Natural killer cell (primary cell): Measurements from ENCODE around the gene CLEC18A. TPM values are rescaled to one million over a fixed set of nuclear protein-coding genes. Genes with fewer than 3 reads are reported as not detected.

Experiments used
- ATAC-seq, 3 donors: fragments of 150-1000 bp in 2 of 3; fragments of 200-7000 bp in 1 of 3; cut with Tn5 transposase; 1 replicate in 1 of 3; 2 replicates in 2 of 3; pipeline ENCODE4 v1.10.0; 2021; ENCODE audit warnings: mild to moderate bottlenecking in 2 of 3, moderate library complexity in 2 of 3
- DNase-seq, 2 donors: peaks; one replicate each; pipeline versions ENCODE4 v3.0.0 to v3.0.0-alpha.2; 2013 to 2021; ENCODE audit warnings: mixed read lengths in 1 of 2
- H3K27ac ChIP-seq: one replicate; pipeline ENCODE4 v1.5.1; 2013; ENCODE audit warnings: mild to moderate bottlenecking, low read length
- H3K27me3 ChIP-seq: one replicate; pipeline ENCODE4 v1.6.1; 2013; ENCODE audit warnings: low read length; ENCODE audit not compliant: control insufficient read depth, insufficient read depth
- H3K36me3 ChIP-seq: one replicate; pipeline ENCODE4 v1.6.1; 2013; ENCODE audit warnings: low read length; ENCODE audit not compliant: control insufficient read depth, insufficient read depth
- H3K4me1 ChIP-seq: one replicate; pipeline ENCODE4 v1.6.1; 2013; ENCODE audit warnings: low read length; ENCODE audit not compliant: control insufficient read depth, insufficient read depth
- H3K4me3 ChIP-seq: one replicate; pipeline ENCODE4 v1.5.1; 2013; ENCODE audit warnings: low read length
- H3K9me3 ChIP-seq: one replicate; pipeline ENCODE4 v1.6.1; 2013; ENCODE audit warnings: low read length; ENCODE audit not compliant: control insufficient read depth, insufficient read depth
- H3K27ac Mint-ChIP-seq, 2 donors: one replicate each; pipeline ENCODE4 v1.8.0; 2022; ENCODE audit warnings: mild to moderate bottlenecking in 2 of 2, mixed read lengths in 2 of 2, moderate library complexity in 1 of 2
- H3K27me3 Mint-ChIP-seq, 2 donors: one replicate each; pipeline ENCODE4 v1.8.0; 2022; ENCODE audit warnings: low read depth in 2 of 2, mixed read lengths in 2 of 2
- H3K36me3 Mint-ChIP-seq: one replicate; pipeline ENCODE4 v1.8.0; 2022; ENCODE audit warnings: mixed read lengths
- H3K4me1 Mint-ChIP-seq, 2 donors: one replicate each; pipeline ENCODE4 v1.8.0; 2022; ENCODE audit warnings: mixed read lengths in 2 of 2
- H3K4me3 Mint-ChIP-seq: one replicate; pipeline ENCODE4 v1.8.0; 2022; ENCODE audit warnings: mild to moderate bottlenecking, moderate library complexity, mixed read lengths
- H3K9me3 Mint-ChIP-seq, 2 donors: one replicate each; pipeline ENCODE4 v1.8.0; 2022; ENCODE audit warnings: mixed read lengths in 2 of 2
- WGBS: methylation state at CpG from one replicate; pipeline ENCODE4 v1.1.7; 2013; ENCODE audit warnings: missing lambda C conversion rate; ENCODE audit not compliant: insufficient coverage; 5-methylcytosine and 5-hydroxymethylcytosine counted together
- intact Hi-C: fragments of 100-400 bp; cut with micrococcal nuclease; formaldehyde crosslinking; loops from one replicate; pipeline ENCODE4 v1.14.2; 2022
- total RNA-seq, 4 donors: library from RNA; stranded (reverse); fragments of 120-200 nt in 1 of 4; gene quantifications; one replicate each; pipeline versions ENCODE4 v1.2.3 to v1.2.4, GENCODE V29; 2013 to 2022
- TF ChIP-seq, protein P1 (sequence below): fragments of 200-600 bp; IDR thresholded peaks from one replicate; pipeline ENCODE4 v1.8.0; 2022; ENCODE audit warnings: antibody characterized with exemption

Gene CLEC18A
- total RNA-seq, 3 donors from 2014 or later (not counting 1 experiment from before 2014, with no cell fraction given) = 2.3 to 2.7 (median 2.4) TPM

GRCh38 chr16:69934044-69934443 lies 17.1 kb upstream of the CLEC18A start:
- ATAC-seq = no peak
- H3K4me1 Mint-ChIP-seq = no peaks in the 10 kb centered on the region

DNA sequence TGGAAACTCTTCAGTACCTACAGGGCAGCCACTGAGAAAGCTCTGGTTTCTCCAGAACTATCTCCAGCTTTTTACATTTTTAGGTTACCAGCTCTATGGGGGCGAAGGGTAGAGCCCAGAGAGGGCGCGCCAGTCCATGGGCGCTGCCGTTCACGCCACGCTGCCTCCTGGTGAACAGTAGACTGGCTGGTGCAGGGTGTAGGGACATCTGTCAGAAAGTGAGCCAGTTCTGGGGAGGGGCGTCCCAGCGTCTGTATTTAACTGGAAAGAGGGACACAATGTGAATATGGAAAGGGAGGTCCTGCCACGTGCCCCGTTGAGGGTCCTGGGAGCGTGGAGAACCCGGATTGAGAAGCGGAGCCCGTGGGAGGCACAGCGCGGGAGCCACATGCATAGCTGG lies 16.4 kb upstream of the CLEC18A start:
- Mint-ChIP-seq H3K4me1 (no peaks in the 10 kb centered on the region), H3K36me3 (no peaks in the 10 kb centered on the region), H3K4me3 (no peak overlapping the region), H3K27ac (no peak overlapping the region), H3K27me3 (no peaks in the 10 kb centered on the region), H3K9me3 (no peaks in the 10 kb centered on the region)
- H3K4me3 ChIP-seq = no peak overlapping the region
- H3K27me3 ChIP-seq = no peaks in the 10 kb centered on the region
- 97% methylated on average over 17 of the region's 17 CpGs for WGBS
- ATAC-seq (no peak), DNase-seq (no peak)
- H3K36me3 ChIP-seq = peaks cover 85% of the 10 kb centered on the region
- TF ChIP-seq, protein P1, sequence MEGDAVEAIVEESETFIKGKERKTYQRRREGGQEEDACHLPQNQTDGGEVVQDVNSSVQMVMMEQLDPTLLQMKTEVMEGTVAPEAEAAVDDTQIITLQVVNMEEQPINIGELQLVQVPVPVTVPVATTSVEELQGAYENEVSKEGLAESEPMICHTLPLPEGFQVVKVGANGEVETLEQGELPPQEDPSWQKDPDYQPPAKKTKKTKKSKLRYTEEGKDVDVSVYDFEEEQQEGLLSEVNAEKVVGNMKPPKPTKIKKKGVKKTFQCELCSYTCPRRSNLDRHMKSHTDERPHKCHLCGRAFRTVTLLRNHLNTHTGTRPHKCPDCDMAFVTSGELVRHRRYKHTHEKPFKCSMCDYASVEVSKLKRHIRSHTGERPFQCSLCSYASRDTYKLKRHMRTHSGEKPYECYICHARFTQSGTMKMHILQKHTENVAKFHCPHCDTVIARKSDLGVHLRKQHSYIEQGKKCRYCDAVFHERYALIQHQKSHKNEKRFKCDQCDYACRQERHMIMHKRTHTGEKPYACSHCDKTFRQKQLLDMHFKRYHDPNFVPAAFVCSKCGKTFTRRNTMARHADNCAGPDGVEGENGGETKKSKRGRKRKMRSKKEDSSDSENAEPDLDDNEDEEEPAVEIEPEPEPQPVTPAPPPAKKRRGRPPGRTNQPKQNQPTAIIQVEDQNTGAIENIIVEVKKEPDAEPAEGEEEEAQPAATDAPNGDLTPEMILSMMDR = no peak
- no peaks in the 10 kb centered on the region for H3K9me3 ChIP-seq
- no peaks in the 10 kb centered on the region for H3K4me1 ChIP-seq
- intact Hi-C loops = loop anchor here (5.0 kb wide), 1 partner anchor 137 kb away; no protein-coding TSS in a partner anchor
- H3K27ac ChIP-seq = no peak overlapping the region

More at GRCh38 chr16:69934044-69934443, 17.1 kb upstream of the CLEC18A start:
- H3K36me3 Mint-ChIP-seq = no peaks in the 10 kb centered on the region
- H3K4me3 Mint-ChIP-seq = no peak overlapping the region
- Histone ChIP-seq H3K9me3 (no peaks in the 10 kb centered on the region), H3K4me3 (no peak overlapping the region), H3K4me1 (no peaks in the 10 kb centered on the region), H3K27me3 (no peaks in the 10 kb centered on the region), H3K27ac (no peak overlapping the region), H3K36me3 (peaks cover 84% of the 10 kb centered on the region)
- intact Hi-C loops = loop anchor here (5.0 kb wide), 1 partner anchor 137 kb away; no protein-coding TSS in a partner anchor
- TF ChIP-seq, protein P1 = no peak
- no peak for DNase-seq
- H3K27me3 Mint-ChIP-seq = no peaks in the 10 kb centered on the region
- H3K27ac Mint-ChIP-seq = no peak overlapping the region
- WGBS = 85% methylated on average over 10 of the region's 10 CpGs
- no peaks in the 10 kb centered on the region for H3K9me3 Mint-ChIP-seq

GRCh38 chr16:69935278-69935711 lies 15.8 kb upstream of the CLEC18A start:
- no peak for ATAC-seq
- H3K27ac Mint-ChIP-seq = no peak overlapping the region
- 96% methylated on average over 19 of the region's 19 CpGs for WGBS
- no peak overlapping the region for H3K4me3 ChIP-seq
- H3K36me3 ChIP-seq = peaks cover 86% of the 10 kb centered on the region
- no peaks in the 10 kb centered on the region for H3K9me3 ChIP-seq
- H3K36me3 Mint-ChIP-seq = no peaks in the 10 kb centered on the region
- no peak for DNase-seq
- no peaks in the 10 kb centered on the region for H3K9me3 Mint-ChIP-seq
- H3K27me3 Mint-ChIP-seq = no peaks in the 10 kb centered on the region
- H3K27me3 ChIP-seq = no peaks in the 10 kb centered on the region
- no peak overlapping the region for H3K27ac ChIP-seq
- no peaks in the 10 kb centered on the region for H3K4me1 ChIP-seq
- no peaks in the 10 kb centered on the region for H3K4me1 Mint-ChIP-seq
- TF ChIP-seq, protein P1 = no peak
- intact Hi-C loops = no loop called here
- no peak overlapping the region for H3K4me3 Mint-ChIP-seq

- no peaks in the 10 kb centered on the region for H3K9me3 ChIP-seq
- Mint-ChIP-seq H3K36me3 (no peaks in the 10 kb centered on the region), H3K27ac (no peak overlapping the region), H3K9me3 (no peaks in the 10 kb centered on the region), H3K27me3 (no peaks in the 10 kb centered on the region), H3K4me3 (no peak overlapping the region), H3K4me1 (no peaks in the 10 kb centered on the region)
- H3K27me3 ChIP-seq = no peaks in the 10 kb centered on the region
- intact Hi-C loops = no loop called here
- DNase-seq (no peak), ATAC-seq (no peak)
- no peak overlapping the region for H3K27ac ChIP-seq
- 97% methylated on average over 10 of the region's 10 CpGs for WGBS
- peaks cover 89% of the 10 kb centered on the region for H3K36me3 ChIP-seq
- no peaks in the 10 kb centered on the region for H3K4me1 ChIP-seq
- H3K4me3 ChIP-seq = no peak overlapping the region
- TF ChIP-seq, protein P1 = no peak
Measured at GRCh38 chr16:69935740-69936139, 15.4 kb upstream of the CLEC18A start.
